Fibroblast of villous mesenchyme (primary cell): ENCODE measurements around the gene SYCP2L. TPM values are rescaled to one million over a fixed set of nuclear protein-coding genes. Genes with fewer than 3 reads are reported as not detected.
A peak's percentile ranks its signal among the peaks of the same experiment; 100 is the strongest.

Experiments
- DNase-seq: peaks from one replicate; pipeline ENCODE4 v3.0.0-alpha.2; 2010; ENCODE audit warnings: low read depth
- H3K4me3 ChIP-seq: 2 replicates; pipeline ENCODE4 v1.5.1; 2011; ENCODE audit warnings: low read depth, mild to moderate bottlenecking, low read length
- total RNA-seq: library from RNA; depleted of rRNA; stranded (reverse); fragments of >200 nt; gene quantifications from 2 replicates; pipeline ENCODE4 v1.2.3, GENCODE V29; 2012
- TF ChIP-seq, protein P1 (sequence below): IDR thresholded peaks from 2 replicates; pipeline ENCODE4 v1.5.1; 2012; ENCODE audit warnings: low read depth, mild to moderate bottlenecking, low read length; ENCODE audit not compliant: insufficient read depth

SYCP2L gene
- total RNA-seq, 1 donor, result not detected

DNA sequence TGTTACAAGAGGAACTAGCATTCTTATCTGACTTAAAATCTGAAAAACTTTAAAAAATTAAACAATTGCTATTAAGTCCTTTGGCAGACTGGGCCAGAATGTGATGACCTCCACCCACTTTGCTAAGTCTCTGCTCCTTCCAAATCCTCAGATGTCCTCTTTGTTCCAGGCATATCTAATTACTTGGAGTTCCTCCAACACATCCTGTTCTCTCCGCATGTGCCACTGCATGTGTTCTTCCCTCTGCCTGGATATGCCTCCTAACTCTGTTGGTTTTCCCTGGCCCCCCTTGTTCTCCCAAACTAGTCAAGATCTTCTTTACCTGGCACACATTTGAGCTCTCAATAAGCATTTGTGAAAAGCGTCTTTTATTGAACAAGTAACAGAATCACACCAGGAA, 134.2 kb downstream of the SYCP2L start:
- no peak overlapping the region for H3K4me3 ChIP-seq
- TF ChIP-seq, protein P1, sequence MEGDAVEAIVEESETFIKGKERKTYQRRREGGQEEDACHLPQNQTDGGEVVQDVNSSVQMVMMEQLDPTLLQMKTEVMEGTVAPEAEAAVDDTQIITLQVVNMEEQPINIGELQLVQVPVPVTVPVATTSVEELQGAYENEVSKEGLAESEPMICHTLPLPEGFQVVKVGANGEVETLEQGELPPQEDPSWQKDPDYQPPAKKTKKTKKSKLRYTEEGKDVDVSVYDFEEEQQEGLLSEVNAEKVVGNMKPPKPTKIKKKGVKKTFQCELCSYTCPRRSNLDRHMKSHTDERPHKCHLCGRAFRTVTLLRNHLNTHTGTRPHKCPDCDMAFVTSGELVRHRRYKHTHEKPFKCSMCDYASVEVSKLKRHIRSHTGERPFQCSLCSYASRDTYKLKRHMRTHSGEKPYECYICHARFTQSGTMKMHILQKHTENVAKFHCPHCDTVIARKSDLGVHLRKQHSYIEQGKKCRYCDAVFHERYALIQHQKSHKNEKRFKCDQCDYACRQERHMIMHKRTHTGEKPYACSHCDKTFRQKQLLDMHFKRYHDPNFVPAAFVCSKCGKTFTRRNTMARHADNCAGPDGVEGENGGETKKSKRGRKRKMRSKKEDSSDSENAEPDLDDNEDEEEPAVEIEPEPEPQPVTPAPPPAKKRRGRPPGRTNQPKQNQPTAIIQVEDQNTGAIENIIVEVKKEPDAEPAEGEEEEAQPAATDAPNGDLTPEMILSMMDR, result no peak
- no peak for DNase-seq

DNA sequence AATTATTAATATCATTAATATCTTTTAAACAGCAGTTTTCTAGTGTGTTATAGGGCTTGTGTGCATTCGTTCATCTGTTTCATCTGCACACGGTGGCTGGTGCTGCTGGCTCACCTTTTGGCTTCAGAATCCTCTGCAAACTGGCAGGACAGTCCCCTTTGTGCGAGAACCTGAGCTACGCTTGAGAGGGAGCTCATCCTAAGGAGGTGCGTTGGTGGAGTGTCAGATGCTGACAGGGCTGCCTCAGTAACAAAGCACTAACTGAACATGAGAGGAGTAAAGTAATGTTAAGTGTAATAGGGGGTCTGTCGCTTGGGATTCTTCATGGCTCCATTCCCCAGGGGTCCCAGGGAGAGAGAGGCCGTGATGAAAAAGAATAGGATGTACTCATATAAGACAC, 134.9 kb downstream of the SYCP2L start:
- TF ChIP-seq, protein P1, result no peak
- no peak for DNase-seq
- H3K4me3 ChIP-seq, result no peak overlapping the region

DNA sequence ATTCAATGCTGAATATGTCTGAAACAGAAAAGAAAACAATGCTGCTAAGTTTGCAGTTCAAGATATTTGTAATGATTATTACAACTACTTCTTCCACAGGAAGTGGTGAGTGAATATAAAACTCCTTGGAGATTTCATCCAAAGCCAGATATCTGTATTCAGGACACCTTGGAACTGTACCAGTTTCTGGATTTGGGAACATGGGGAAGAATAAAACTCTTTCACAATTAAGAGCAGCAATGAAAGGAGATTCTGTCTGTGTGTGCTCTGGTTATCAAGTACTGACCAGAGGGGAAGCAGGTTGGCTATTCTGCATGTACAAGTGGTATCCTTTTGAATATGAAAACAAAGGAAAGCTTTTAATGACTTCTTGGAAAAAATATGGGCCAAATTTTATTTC, 136.2 kb downstream of the SYCP2L start:
- peak; percentile 52 for DNase-seq
- H3K4me3 ChIP-seq, result no peak overlapping the region
- TF ChIP-seq, protein P1, result no peak

Other genes with a start within 250 kb of the SYCP2L start
- gene C6orf52, start 192.4 kb upstream of the SYCP2L start, total RNA-seq, result 0.32 TPM in 1 of 2 replicates, not detected in the other
- 19.0 and 25.5 TPM in 2 replicates for gene PAK1IP1, start 192.1 kb upstream of the SYCP2L start, total RNA-seq
- 120 and 142 TPM in 2 replicates for gene TMEM14C, start 164.0 kb upstream of the SYCP2L start, total RNA-seq
- gene TMEM14B, start 139.2 kb upstream of the SYCP2L start, total RNA-seq, result 62.8 and 79.0 TPM in 2 replicates
- not detected in 2 replicates for gene MAK, start 48.5 kb upstream of the SYCP2L start, total RNA-seq
- gene GCM2, start 5.0 kb upstream of the SYCP2L start, total RNA-seq, result not detected in 2 replicates
- 1.6 and 2.6 TPM in 2 replicates for gene ELOVL2, start 157.3 kb downstream of the SYCP2L start, total RNA-seq
- 10.3 and 15.5 TPM in 2 replicates for gene SMIM13, start 206.8 kb downstream of the SYCP2L start, total RNA-seq
- gene ERVFRD-1, start 224.7 kb downstream of the SYCP2L start, total RNA-seq, result not detected in 2 replicates